Central memory CD4-positive, alpha-beta T cell (primary cell): Measurements from ENCODE around the gene NRG3.
"Not testable (repeated sequence)": the region's sequence is repeated elsewhere in the genome, so short reads cannot be mapped to it uniquely, and the experiment has no call there.

Source experiments
- DNase-seq: peaks from one replicate; pipeline ENCODE4 v3.0.0; 2022

Gene NRG3

GRCh38 chr10:82942286-82943099 lies 1067.5 kb downstream of the NRG3 start:
- DNase-seq: no peak

GRCh38 chr10:82943142-82943541 lies 1068.1 kb downstream of the NRG3 start:
- no peak for DNase-seq

- DNase-seq: no peak
These were observed 1075.0 kb downstream of the NRG3 start for GRCh38 chr10:82949816-82950575.

GRCh38 chr10:82953331-82953730 lies 1078.3 kb downstream of the NRG3 start:
- no peak for DNase-seq

- DNase-seq: no peak
These were observed 1078.9 kb downstream of the NRG3 start for GRCh38 chr10:82953909-82954308.

GRCh38 chr10:82960421-82961060 lies 1085.5 kb downstream of the NRG3 start:
- DNase-seq: not testable (repeated sequence)

GRCh38 chr10:82961864-82962263 lies 1086.9 kb downstream of the NRG3 start:
- DNase-seq: no peak

GRCh38 chr10:82966130-82966529 lies 1091.1 kb downstream of the NRG3 start:
- no peak for DNase-seq

- no peak for DNase-seq
These were observed 1093.5 kb downstream of the NRG3 start for GRCh38 chr10:82968533-82968932.

GRCh38 chr10:82969405-82969804 lies 1094.4 kb downstream of the NRG3 start:
- no peak for DNase-seq

GRCh38 chr10:82980321-82980720 lies 1105.3 kb downstream of the NRG3 start:
- DNase-seq: no peak

- no peak for DNase-seq
These were observed 1106.2 kb downstream of the NRG3 start for GRCh38 chr10:82981137-82981723.

- DNase-seq: no peak
These were observed 1107.2 kb downstream of the NRG3 start for GRCh38 chr10:82982110-82982608.

- DNase-seq: no peak
These were observed 1111.2 kb downstream of the NRG3 start for GRCh38 chr10:82986216-82986615.

GRCh38 chr10:83006479-83006878 lies 1131.5 kb downstream of the NRG3 start:
- not testable (repeated sequence) for DNase-seq

GRCh38 chr10:83007510-83007909 lies 1132.5 kb downstream of the NRG3 start:
- DNase-seq: no peak

- DNase-seq: no peak
These were observed 1137.9 kb downstream of the NRG3 start for GRCh38 chr10:83012866-83013265.

GRCh38 chr10:83017076-83017867 lies 1142.3 kb downstream of the NRG3 start:
- DNase-seq: no peak

- DNase-seq: no peak
These were observed 1148.7 kb downstream of the NRG3 start for GRCh38 chr10:83023662-83024061.
